ENCODE data around the gene CCL8.

The CCL8 gene

GRCh38 chr17:34356194-34356593, 37.0 kb downstream of the CCL8 start, which contains the start of gene CCL13:
Gene CCL13, plus strand, starts transcription at chr17:34356480. Its CDS starts 47 bp downstream, at chr17:34356527.
- H3K4me2 ChIP-seq (ENCODE audit: low read depth, low read length), result no peak within 1 kb of the TSS
- H3K27me3 ChIP-seq (replicated peaks; ENCODE audit: insufficient read depth, low read length), result no peaks in the 10 kb centered on the region
- H2AFZ ChIP-seq (ENCODE audit: low read length), result no peak within 1 kb of the TSS
- no peak within 1 kb of the TSS for H3K4me3 ChIP-seq (ENCODE audit: low read length)
- H3K9me2 ChIP-seq (replicated peaks; ENCODE audit: insufficient read depth, low read length), result no peaks in the 10 kb centered on the region
- H3K4me1 ChIP-seq (ENCODE audit: low read length), result peaks cover 10% of the 10 kb centered on the region; the same call in 1 of the 2 replicates
- no peaks in the 10 kb centered on the region for H3F3A ChIP-seq (ENCODE audit: insufficient read depth, low read length)
- H3K9ac ChIP-seq (ENCODE audit: low read length), result no peak within 1 kb of the TSS
- no peak for DNase-seq
- H3K27ac ChIP-seq (ENCODE audit: low read length), result no peak within 1 kb of the TSS
- H3K36me3 ChIP-seq (replicated peaks; ENCODE audit: insufficient read depth, low read length), result no peaks in the 10 kb centered on the region
- TF ChIP-seq EZH2 (optimal IDR thresholded peaks at IDR 0.05; ENCODE audit: low read depth, low read length), result no peak
- TF ChIP-seq, protein P1, sequence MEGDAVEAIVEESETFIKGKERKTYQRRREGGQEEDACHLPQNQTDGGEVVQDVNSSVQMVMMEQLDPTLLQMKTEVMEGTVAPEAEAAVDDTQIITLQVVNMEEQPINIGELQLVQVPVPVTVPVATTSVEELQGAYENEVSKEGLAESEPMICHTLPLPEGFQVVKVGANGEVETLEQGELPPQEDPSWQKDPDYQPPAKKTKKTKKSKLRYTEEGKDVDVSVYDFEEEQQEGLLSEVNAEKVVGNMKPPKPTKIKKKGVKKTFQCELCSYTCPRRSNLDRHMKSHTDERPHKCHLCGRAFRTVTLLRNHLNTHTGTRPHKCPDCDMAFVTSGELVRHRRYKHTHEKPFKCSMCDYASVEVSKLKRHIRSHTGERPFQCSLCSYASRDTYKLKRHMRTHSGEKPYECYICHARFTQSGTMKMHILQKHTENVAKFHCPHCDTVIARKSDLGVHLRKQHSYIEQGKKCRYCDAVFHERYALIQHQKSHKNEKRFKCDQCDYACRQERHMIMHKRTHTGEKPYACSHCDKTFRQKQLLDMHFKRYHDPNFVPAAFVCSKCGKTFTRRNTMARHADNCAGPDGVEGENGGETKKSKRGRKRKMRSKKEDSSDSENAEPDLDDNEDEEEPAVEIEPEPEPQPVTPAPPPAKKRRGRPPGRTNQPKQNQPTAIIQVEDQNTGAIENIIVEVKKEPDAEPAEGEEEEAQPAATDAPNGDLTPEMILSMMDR (IDR thresholded peaks at IDR 0.05; ENCODE audit: low read length), result no peak
- no peak for TF ChIP-seq EZH2phosphoT487 (IDR thresholded peaks at IDR 0.05; ENCODE audit: low read length)
- H4K20me1 ChIP-seq (ENCODE audit: insufficient read depth, low read length), result no peaks in the 10 kb centered on the region
- H3K79me2 ChIP-seq (ENCODE audit: low read length), result no peaks in the 10 kb centered on the region
- H3K9me3 ChIP-seq (replicated peaks; ENCODE audit: insufficient read depth, low read length), result no peaks in the 10 kb centered on the region

- Histone ChIP-seq H3K4me3 (ENCODE audit: low read length) (no peak overlapping the region), H4K20me1 (ENCODE audit: insufficient read depth, low read length) (no peaks in the 10 kb centered on the region), H3K27ac (ENCODE audit: low read length) (no peak overlapping the region), H3K9me2 (replicated peaks; ENCODE audit: insufficient read depth, low read length) (no peaks in the 10 kb centered on the region), H3K9ac (ENCODE audit: low read length) (no peak overlapping the region), H3K27me3 (replicated peaks; ENCODE audit: insufficient read depth, low read length) (no peaks in the 10 kb centered on the region), H3K9me3 (replicated peaks; ENCODE audit: insufficient read depth, low read length) (no peaks in the 10 kb centered on the region), H3K4me2 (ENCODE audit: low read depth, low read length) (no peak overlapping the region), H3K4me1 (ENCODE audit: low read length) (peaks cover 21% of the 10 kb centered on the region), H3K36me3 (replicated peaks; ENCODE audit: insufficient read depth, low read length) (no peaks in the 10 kb centered on the region), H3K79me2 (ENCODE audit: low read length) (no peaks in the 10 kb centered on the region), H3F3A (ENCODE audit: insufficient read depth, low read length) (no peaks in the 10 kb centered on the region), H2AFZ (ENCODE audit: low read length) (no peak overlapping the region)
- no peak for TF ChIP-seq EZH2phosphoT487 (IDR thresholded peaks at IDR 0.05; ENCODE audit: low read length)
- TF ChIP-seq, protein P1 (IDR thresholded peaks at IDR 0.05; ENCODE audit: low read length), result peak; percentile 24
- DNase-seq, result no peak
These were observed 38.2 kb downstream of the CCL8 start for GRCh38 chr17:34357398-34357797.

- Histone ChIP-seq H3K9me2 (replicated peaks; ENCODE audit: insufficient read depth, low read length) (no peaks in the 10 kb centered on the region), H3K4me3 (ENCODE audit: low read length) (no peak overlapping the region), H3K36me3 (replicated peaks; ENCODE audit: insufficient read depth, low read length) (no peaks in the 10 kb centered on the region), H3K79me2 (ENCODE audit: low read length) (no peaks in the 10 kb centered on the region), H3K9ac (ENCODE audit: low read length) (no peak overlapping the region), H2AFZ (ENCODE audit: low read length) (no peak overlapping the region), H3K4me1 (ENCODE audit: low read length) (peaks cover 34% of the 10 kb centered on the region), H3K4me2 (ENCODE audit: low read depth, low read length) (no peak overlapping the region), H4K20me1 (ENCODE audit: insufficient read depth, low read length) (no peaks in the 10 kb centered on the region), H3F3A (ENCODE audit: insufficient read depth, low read length) (peaks cover 4% of the 10 kb centered on the region; the same call in 1 of the 2 replicates), H3K27ac (ENCODE audit: low read length) (no peak overlapping the region), H3K27me3 (replicated peaks; ENCODE audit: insufficient read depth, low read length) (no peaks in the 10 kb centered on the region), H3K9me3 (replicated peaks; ENCODE audit: insufficient read depth, low read length) (no peaks in the 10 kb centered on the region)
- no peak for DNase-seq
- TF ChIP-seq, protein P1 (IDR thresholded peaks at IDR 0.05; ENCODE audit: low read length), result no peak
- TF ChIP-seq EZH2 (optimal IDR thresholded peaks at IDR 0.05; ENCODE audit: low read depth, low read length), result no peak
- no peak for TF ChIP-seq EZH2phosphoT487 (IDR thresholded peaks at IDR 0.05; ENCODE audit: low read length)
These were observed 39.4 kb downstream of the CCL8 start for GRCh38 chr17:34358631-34359030.

All from MM.1S (cell line).